Activated naive CD4-positive, alpha-beta T cell (primary cell): ENCODE results near the gene ELOVL5.
"Not testable (repeated sequence)": the region's sequence is repeated elsewhere in the genome, so short reads cannot be mapped to it uniquely, and the experiment has no call there.

Experiments used
- DNase-seq, 4 experiments: peaks; one replicate each; lab custom pipeline; 2025; lab: John Stamatoyannopoulos, UW

The ELOVL5 gene, protein sequence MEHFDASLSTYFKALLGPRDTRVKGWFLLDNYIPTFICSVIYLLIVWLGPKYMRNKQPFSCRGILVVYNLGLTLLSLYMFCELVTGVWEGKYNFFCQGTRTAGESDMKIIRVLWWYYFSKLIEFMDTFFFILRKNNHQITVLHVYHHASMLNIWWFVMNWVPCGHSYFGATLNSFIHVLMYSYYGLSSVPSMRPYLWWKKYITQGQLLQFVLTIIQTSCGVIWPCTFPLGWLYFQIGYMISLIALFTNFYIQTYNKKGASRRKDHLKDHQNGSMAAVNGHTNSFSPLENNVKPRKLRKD

DNA sequence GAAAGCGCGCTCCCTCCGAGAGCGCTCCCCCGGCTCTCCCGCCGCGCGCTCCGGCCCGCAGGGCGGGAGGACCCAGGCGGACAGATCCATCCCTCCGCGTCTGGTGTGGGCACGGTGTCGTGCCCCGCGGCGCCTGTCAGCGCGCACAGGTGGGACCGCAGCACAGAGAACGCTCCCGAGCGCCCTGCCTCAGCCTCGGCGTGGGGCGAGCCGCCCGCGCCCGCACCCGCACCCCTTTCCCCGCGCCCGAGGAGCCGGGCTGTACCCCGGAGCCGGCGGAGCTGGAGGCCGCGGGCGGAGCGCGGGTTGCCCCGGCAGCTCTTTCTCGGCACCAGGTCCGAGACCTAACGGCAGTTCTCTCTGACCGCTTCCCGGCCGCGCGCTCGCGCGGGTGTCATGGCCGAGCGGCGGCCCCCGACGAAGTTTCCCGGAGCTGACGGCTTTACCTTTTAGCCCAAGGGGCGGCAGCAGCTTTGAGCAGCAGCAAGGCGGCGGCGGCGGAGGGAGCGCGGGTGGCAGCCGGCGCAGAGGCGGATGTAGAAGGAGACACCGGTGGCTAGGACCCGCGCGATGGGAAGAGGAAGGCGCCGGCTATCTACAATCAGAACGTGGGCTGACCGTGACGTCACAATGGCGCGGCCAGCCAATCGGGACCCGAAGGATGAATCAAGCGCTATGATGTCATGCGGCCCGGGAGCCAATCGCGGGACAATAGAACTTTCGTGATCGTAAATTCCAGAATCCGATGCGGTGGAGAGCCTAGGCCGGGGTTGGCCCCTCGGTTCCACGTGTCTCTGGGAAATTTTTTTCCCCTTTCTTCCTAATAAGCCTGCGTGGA, at the start of gene ELOVL5:
Gene ELOVL5 (minus strand): TSS at position 580 of the 838 bp plus-strand sequence. CDS start 53,251 bp downstream, outside the sequence.
- DNase-seq, result peak; percentile 82 to 87 (median 83)

- DNase-seq, result no peak
These were observed 48.5 kb upstream of the ELOVL5 start for GRCh38 chr6:53397283-53397682.

GRCh38 chr6:53395986-53396385, 47.2 kb upstream of the ELOVL5 start:
- DNase-seq, result no peak

DNA sequence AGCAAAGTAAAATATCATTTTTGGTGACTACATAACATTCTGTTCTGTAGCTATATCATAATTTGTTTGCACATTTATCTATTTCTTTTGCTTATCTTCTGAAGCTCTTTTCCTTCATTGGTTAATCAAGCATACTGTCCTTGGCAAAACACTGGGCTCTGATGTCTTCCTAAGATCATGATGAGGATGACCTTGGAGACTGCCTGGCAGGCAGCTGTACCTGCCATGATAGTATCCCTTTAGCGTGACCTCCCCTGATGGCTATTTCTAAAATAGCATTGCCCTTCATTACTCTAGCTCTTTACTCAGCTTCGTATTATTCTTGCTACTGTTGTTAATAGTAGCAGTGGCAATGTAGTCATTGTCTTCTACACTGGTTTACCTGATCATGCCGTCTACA, 46.0 kb upstream of the ELOVL5 start:
- DNase-seq, result no peak

- DNase-seq, result no peak
These were observed 42.4 kb upstream of the ELOVL5 start for GRCh38 chr6:53391170-53391569.

DNA sequence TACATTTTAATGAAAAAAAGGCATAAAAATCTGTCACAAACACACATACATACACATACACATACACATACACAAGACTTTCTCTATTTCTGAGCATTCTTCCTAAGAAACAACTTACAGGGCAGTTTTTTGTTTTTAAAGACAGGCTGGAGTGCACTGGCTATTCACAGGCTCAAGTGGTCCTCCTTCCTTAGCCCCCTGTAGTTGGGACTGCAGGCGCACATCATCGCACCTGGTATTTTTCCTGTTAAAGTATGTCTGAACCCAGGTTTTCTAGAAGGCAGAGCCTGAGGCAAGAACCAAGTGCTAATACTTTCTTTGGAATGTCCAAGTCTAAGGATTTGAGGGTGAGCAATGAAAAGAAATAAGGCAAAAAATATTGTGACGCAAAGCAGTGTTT, 41.3 kb upstream of the ELOVL5 start:
- no peak for DNase-seq

DNA sequence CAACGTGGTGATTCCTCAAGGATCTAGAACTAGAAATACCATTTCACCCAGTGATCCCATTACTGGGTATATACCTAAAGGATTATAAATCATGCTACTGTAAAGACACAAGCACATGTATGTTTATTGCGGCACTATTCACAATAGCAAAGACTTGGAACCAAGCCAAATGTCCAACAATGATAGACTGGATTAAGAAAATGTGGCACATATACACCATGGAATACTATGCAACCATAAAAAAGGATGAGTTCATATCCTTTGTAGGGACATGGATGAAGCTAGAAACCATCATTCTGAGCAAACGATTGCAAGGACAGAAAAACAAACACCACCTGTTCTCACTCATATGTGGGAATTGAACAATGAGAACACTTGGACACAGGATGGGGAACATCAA, 39.9 kb upstream of the ELOVL5 start:
- not testable (repeated sequence) for DNase-seq

GRCh38 chr6:53382421-53382820, 33.7 kb upstream of the ELOVL5 start:
- DNase-seq, result no peak

- DNase-seq, result no peak
These were observed 29.5 kb upstream of the ELOVL5 start for GRCh38 chr6:53378208-53378607.

GRCh38 chr6:53377793-53378192, 29.0 kb upstream of the ELOVL5 start:
- DNase-seq, result no peak

DNA sequence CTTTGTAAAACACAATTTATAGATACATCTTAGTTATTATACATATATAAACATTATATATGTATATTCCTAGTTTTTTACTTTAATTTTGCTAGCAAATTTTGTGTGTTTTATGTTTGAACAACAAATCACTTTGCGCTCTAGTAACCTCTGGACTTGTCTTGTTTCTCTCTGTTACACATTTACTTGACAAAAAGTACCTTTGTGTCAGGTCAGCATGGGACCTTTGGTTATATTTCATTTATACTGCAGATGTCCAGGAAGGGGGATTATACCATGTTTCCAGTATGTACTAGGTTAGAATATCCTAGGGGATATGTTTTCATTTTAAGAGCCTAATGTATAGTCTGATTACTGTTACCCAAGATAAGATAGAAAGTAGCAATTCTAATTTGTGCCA, 28.5 kb upstream of the ELOVL5 start:
- no peak for DNase-seq

DNA sequence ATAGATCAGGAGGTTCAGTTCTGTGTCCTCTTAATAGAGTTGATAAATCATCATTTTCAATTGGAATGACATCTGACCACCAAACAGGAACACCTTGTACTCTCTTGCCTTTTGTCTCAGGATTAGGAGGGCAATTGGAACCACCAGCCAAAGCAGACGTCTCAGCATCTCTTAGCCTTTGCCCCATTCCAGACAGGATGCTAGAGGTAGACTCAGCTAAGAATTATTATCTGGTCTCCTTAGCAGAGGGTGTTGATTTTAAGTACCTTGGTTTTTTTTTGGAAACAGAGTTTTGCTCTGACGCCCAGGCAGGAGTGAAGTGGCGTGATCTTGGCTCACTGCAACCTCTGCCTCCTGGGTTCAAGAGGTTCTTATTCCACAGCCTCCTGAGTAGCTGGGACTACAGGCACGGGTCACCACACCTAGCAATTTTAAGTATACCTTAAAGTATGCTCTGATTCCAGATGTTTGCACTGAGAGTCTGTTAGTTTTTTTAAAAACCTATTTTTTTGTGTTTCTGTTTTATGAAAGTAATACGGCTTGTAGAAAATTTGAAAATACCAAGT, 28.0 kb upstream of the ELOVL5 start:
- DNase-seq, result no peak

DNA sequence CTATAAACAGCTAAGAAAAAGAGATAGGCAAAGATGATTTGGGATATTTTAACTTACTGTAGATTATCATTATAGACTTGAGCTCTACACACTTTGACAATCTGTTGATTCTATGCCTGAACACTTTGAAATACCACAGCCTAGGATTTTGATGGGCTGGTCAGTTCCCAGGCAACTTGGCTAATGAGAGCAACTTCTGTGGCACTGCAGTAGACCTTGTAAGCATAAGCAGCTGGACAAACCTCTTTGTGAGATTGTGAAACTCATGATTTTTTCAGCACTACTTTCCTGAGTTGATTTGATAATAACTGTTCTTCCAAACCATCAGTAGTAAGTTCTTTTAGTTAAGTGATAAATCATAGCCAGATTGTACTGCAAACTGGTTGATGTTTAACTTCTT, 27.1 kb upstream of the ELOVL5 start:
- no peak for DNase-seq

DNA sequence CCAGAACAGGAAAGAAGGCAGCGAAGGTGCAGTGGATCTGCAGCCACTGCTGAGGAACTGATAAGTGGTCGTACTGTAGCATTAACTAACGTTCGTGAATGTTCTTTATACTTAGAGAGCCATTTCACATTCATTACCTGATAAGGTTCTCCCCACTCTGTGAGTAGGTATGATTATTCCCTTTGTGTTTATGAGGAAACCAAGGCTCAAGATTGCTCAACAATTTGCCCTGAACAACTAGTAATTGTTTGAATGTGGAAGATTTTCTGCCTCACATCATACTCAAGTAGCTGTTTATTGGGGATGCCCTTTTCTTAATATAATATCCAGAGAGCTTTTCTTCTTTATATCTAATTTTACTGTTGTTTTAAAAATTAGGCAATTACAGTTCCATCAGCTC, 24.9 kb upstream of the ELOVL5 start:
- DNase-seq, result no peak

GRCh38 chr6:53369876-53370515, 21.2 kb upstream of the ELOVL5 start:
- no peak for DNase-seq

DNA sequence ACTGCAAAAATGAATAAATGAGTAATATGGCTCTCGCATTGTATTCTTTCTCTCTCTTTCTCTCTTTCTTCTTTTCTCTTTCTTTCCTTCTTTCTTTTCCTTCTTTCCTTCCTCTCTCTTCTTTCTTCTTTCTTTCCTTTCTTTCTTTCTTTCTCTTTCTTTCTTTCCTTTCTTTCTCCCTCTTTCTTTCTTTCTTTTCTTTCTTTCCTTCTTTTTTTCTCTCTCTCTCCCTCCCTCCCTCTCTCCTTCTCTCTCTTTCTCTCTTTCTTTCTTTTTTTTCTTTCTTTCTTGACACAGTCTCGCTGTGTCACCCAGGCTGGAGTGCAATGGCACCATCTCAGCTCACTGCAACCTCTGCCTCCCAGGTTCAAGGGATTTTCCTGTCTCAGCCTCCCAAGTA, 20.3 kb upstream of the ELOVL5 start:
- DNase-seq, result no peak

DNA sequence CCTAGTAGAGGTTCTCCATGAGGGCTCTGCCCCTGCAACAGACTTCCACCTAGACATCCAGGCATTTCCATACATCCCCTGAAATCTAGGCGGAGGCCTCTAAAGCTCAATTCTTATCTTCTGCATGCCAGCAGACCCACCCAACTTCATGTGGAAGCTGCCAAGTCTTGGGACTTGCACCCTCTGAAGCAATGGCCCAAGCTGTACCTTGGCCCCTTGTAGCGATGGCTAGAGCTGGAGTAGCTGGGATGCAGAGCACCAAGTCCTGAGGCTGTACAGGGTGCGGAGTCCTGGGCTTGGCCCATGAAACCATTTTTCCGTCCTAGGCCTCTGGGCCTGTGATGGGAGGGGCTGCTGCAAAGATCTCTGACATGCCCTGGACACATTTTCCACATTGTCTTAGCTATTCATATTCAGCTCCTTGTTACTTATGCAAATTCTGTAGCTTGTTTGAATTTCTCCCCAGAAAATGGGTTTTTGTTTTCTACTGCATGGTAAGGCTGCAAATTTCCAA, 17.4 kb upstream of the ELOVL5 start:
- no peak for DNase-seq

DNA sequence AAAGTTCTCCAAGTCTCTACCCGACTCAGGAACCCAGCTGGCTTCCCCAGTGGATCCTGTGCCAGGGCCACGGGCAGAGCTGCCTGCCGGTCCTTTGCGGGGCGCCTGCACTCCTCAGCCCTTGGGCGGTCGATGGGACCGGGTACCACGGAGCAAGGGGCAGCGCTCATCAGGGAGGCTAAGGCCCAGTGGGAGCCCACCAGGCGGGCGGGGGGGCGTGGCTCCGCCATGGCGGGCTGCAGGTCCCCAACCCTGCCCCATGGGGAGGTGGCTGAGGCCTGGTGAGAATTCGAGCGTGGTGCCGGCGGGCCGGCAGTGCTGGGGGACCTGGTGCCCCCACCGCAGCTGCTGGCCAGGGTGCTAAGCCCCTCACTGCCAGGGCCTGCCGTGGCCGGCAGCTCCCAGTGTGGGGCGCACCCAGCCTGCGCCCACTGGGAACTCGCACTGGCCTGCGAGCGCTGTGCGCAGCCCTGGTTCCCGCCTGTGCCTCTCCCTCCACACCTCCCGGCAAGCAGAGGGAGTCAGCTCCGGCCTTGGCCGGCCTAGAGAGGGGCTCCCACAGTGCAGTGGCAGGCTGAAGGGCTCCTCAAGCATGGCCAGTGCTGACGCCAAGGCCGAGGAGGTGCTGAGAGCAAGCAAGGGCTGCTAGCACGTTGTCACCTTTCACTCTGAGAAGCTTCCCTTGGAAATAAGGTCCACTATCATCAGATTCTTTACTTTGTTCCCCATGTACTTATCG, 14.8 kb upstream of the ELOVL5 start:
- no peak for DNase-seq

GRCh38 chr6:53361549-53362031, 12.8 kb upstream of the ELOVL5 start:
- peak in 2 of 4 experiments; percentile 20 to 35 for DNase-seq

DNA sequence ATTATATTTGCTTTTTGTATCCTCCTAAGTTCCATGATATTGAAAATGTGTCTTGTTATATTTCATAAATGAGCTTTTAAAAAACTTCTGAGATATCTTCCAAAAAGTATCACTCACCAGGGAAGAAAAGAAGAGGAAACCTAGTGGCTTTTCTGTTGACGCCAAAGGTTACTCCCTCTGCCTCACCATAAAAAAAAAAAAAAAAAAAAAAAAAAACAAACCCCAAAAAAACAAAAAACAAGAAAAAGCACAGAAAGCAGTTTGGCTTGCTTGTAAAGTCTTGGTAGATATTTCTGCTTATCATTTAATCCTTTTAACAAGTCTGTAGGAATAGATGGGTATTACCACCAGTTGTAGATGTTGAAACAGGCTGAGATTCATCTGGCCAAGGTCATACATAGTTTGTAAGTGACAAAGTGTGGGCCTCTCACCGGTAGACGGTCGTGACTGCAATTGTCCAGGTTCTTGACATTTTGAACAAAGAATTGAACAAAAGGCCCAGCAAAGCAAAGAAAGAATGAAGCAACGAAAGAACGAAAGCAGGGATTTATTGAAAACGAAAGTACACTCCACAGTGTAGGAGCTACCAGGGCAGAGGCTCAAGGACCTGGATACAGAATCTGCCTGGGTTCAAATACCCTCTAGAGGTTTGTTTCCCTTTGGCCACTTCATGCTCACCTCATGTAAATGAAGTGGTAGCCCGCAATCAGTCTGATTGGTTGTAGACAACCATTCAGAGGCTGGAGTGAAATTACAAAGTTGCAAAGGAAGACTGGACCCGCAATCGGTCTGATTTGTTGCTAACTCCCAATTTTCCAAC, 11.6 kb upstream of the ELOVL5 start:
- DNase-seq, result no peak

DNA sequence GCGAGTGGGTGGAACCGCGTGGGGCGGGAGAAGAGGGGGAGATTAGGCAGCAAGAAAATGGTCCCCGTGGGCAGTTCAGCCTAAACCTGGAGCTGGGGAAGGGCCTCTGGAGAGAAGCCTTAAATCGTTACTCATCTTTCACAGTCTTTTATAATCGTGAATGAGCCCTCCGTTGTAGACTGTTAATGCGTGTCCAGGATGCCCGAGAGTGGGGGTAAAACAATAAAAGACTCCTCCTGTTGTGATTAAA, 11.0 kb upstream of the ELOVL5 start:
- DNase-seq, result no peak
